ENCODE data around the gene BCAS4.

GRCh38 chr20:50916934-50917333, 122.1 kb downstream of the BCAS4 start:
- TF ChIP-seq CTCF (IDR thresholded peaks at IDR 0.05; ENCODE audit: borderline replicate concordance, extremely low read depth, low read length, poor library complexity, severe bottlenecking) (no peak), EZH2 (IDR thresholded peaks at IDR 0.05; ENCODE audit: borderline replicate concordance, low read depth, low read length, severe bottlenecking) (no peak)

Measured in DND-41 (cell line).